Suppressor macrophage treated with lipopolysaccharide for 4 hours (primary cell): ENCODE measurements around the gene EML6.
A peak's percentile ranks its signal among the peaks of the same experiment; 100 is the strongest.

Experiments
- DNase-seq: peaks from one replicate; pipeline ENCODE4 v3.0.0-alpha.2; 2020

The EML6 gene

DNA sequence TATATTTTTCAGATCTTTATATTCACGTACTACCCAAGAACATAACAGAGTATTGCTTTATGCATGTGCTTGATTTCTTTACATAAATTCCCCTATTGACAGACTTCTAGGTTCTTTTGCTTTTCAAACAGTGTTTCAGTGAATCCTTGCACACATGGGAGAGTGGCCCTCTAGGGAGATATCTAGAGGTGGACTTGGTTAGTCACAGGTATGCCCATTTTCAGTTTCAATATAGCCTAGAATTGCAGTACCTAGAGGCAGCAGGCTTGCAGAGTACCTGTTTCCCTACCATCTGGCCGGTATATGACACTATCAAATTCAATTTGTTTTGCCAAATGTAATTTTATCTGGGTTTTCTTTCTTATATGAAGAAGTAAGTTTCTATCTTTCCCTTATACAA, 36.8 kb downstream of the EML6 start:
- DNase-seq = no peak

- DNase-seq = peak; percentile 25
These were observed 40.3 kb downstream of the EML6 start for GRCh38 chr2:54763636-54764291.

DNA sequence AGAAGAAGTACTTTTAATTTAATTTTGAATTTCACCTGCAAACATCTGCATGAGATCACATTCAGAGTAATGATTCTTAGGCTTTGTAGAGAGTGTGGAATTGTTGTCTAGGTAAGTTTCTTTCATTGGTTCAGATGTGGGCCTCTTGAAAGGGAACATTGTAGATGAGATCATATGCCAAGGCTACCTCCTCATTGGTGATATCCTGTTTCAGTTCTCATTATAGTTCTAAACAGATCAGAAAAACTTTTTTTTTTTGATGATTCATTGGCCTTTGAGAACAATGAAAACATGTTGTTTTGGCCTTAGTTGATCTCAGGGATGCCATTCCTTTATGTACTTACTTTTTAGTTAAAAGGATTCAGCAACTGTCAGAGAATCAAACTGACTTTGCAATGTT, 44.5 kb downstream of the EML6 start:
- peak; percentile 53 for DNase-seq

- DNase-seq = no peak
These were observed 45.4 kb downstream of the EML6 start for GRCh38 chr2:54768772-54769428.

DNA sequence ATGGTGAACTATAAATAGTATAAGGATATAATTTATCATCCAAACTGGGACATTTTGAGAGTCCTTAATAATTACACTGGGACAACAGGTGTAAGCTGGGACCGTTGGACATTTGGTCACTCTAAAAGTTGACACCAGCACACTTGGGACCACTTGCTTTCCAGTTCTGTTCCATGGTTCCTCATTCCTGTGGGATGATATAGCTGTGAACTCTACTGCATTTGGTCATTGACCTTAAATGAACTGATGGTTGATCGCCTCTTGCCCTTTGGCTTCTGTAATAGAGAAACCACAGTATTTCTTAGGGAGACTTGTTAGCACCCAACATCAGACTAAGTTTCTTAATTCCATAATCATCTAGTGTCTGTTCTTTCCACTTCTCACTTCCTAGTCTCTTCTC, 46.7 kb downstream of the EML6 start:
- DNase-seq = peak; percentile 3

DNA sequence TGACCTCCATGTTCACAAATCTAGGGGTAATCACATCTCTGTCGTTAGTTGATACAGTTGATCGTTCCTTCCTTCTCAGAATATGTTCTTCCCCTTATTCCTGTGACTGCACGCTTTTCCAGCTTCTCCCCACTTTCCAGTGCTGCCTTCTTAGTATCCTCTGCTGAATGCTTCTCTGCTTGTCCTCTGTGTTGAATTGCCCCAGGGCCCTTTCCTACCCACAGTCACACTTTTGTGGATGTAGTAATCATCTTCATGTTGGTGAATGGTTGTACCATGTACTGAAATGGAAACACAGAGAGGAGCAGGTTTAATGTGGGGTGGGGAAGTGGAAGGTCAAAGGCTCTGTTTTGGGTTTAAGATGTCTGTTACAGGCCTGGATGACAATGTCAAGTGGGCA, 47.2 kb downstream of the EML6 start:
- no peak for DNase-seq

- DNase-seq = no peak
These were observed 47.9 kb downstream of the EML6 start for GRCh38 chr2:54771166-54771885.

DNA sequence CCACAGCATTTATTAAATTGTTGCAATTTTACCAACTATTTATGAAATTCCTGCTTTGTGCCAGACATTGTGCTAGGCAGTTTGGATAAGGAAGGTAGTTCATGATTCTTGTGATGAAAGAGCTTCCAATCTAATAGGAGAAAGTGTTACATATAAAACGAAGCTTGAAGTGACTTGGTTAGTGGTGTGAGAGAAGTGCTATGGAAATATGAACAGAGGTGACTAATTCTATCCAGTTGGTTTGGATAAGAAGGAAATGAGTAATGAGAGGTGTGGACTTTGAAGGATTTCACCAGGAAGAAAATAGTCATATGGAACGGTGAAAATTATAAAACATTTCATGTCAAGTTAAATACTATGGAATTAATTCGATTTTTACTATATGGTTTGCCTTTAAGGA, 48.6 kb downstream of the EML6 start:
- DNase-seq = no peak

GRCh38 chr2:54772531-54772930, 49.1 kb downstream of the EML6 start:
- DNase-seq = no peak

GRCh38 chr2:54773233-54773632, 49.8 kb downstream of the EML6 start:
- DNase-seq = no peak

- DNase-seq = no peak
These were observed 50.4 kb downstream of the EML6 start for GRCh38 chr2:54773838-54774237.

DNA sequence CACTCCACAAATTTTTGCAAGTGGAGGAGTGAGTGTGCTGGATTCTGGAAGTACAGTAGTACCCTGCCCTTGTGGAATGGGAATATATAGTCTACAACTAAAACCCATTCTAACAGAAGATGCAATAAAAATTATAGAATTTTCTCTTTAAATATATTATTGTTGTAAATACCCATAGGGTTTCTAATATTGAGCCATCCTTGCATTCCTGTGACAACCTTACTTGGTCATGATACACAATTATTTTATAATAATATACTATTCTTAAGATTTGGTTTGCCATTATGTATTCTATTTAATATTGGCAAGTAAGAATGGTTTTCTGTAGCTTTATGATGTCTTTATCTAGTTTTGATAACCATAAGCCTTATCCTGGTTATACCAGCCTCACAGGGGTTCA, 52.2 kb downstream of the EML6 start:
- no peak for DNase-seq

- DNase-seq = no peak
These were observed 53.0 kb downstream of the EML6 start for GRCh38 chr2:54776494-54776893.

- DNase-seq = no peak
These were observed 59.9 kb downstream of the EML6 start for GRCh38 chr2:54783349-54783748.

DNA sequence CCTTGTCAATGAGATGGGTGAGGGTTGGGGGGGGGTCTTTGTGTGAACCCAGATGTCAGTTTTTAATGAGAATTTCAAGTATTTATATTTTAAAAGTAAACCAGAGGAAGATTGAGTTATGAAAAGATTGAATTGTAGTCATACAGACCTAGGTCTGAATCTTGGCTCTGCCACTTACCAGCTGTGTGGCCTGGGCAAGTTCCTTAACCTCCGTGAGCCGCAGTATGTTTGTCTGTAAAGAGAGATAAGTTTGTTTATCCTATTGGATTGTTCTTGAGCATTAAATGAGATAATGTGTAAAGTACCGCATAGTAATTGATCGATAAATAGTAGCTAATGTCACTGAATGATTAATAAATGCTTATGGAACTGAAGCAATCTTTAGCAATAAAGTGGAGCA, 63.8 kb downstream of the EML6 start:
- DNase-seq = no peak

DNA sequence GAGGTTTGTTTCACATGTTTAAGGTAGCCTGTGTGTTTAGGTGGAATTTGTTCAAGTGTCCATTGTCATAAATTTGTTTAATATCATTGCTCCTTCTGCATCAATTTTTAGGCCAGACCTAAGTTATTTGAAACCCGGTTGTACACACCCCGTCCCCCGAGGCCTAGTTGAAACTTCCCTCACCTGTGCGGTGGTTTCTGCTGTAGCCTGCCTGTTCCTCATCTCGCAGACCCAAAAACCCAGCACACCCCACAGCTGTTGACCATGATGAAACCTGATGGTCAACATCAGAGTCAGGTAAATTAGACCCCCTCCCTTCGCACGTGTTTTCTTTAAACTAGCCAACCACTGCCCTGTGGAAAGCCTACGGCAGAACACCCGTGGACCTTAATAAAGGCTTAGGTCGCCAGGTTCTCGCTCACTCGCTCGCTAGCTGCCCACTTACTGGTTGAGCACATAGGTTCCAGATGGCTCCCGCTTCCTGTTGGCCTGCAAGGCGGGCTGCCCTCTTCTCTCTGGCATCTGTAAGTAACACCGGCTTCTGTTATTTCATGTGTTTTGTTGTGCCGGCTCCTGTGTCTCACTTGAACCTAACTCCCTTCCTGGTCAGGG, 64.4 kb downstream of the EML6 start:
- no peak for DNase-seq

- no peak for DNase-seq
These were observed 66.4 kb downstream of the EML6 start for GRCh38 chr2:54789878-54790277.

DNA sequence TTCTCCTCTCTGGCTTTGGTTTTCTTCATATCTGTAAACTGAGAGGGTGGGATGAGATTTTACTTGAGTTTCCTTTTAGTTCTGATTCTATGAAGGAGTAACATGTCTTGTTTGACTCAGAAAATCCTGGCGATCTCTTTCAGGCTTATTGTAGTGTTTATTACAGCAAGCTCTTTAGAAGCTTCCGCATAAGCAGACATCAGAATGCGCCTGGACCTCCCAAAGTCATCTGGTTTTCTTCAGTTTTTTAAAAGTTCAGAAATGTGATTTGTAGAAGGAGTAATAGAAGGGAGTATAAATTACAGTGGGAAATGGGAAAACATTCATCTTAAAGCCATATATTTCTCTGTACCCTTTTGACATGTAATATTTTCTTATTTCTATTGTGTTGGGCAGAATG, 68.4 kb downstream of the EML6 start:
- no peak for DNase-seq

GRCh38 chr2:54797307-54797706, 73.8 kb downstream of the EML6 start:
- DNase-seq = no peak

DNA sequence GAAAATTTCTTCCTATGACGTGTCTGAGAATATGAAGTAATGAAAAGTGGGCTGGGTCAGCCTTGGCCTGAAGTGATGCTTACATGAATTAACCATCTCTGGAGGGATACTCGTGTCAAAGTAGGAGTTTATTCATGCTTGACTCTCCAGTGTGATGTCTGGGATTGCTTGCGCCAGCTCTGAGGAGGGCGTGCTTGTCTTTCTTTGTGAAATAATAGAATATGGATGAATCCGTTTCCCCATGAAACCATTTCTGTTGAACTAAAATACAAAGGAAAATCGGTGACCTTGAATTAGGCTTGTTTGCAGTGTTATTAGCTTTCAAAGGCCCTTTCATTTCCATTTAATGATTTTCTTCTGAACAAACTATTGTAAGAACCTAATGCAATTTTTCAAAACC, 77.9 kb downstream of the EML6 start:
- DNase-seq = no peak

- no peak for DNase-seq
These were observed 80.6 kb downstream of the EML6 start for GRCh38 chr2:54803783-54804751.

- DNase-seq = no peak
These were observed 81.8 kb downstream of the EML6 start for GRCh38 chr2:54805255-54805654.

DNA sequence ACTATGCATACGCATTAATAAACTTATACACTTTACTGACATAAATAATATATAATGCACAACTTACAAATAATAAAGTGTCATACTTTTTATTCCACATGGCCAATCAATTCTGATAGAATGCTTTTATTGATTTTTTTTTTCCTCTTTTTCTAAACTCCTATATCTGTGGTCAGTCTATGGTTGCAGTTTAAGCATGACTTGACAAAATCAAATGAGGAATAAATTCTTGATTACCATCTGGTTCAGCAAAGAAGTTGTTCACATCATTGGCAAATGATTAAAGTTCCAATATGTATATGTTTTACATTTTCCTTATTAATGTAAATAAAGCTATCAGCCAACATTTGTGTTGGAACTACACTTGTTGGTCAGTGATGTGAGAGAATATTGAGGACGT, 83.5 kb downstream of the EML6 start:
- DNase-seq = no peak
